Fibroblast of upper back skin (primary cell): ENCODE results near the gene DDX39B.
"Not testable (repeated sequence)": the region's sequence is repeated elsewhere in the genome, so short reads cannot be mapped to it uniquely, and the experiment has no call there.

Experiments
- DNase-seq: peaks from one replicate; pipeline ENCODE4 v3.0.0-alpha.2; 2013

The DDX39B gene

GRCh38 chr6:31541658-31542521, at the start of gene DDX39B:
Gene DDX39B (minus strand): TSS chr6:31542003. CDS start chr6:31540532, 1,471 bp downstream.
- DNase-seq, result peak; percentile 98

- DNase-seq, result not testable (repeated sequence)
These were observed 48.9 kb upstream of the DDX39B start for GRCh38 chr6:31590691-31591090.

- DNase-seq, result no peak
These were observed 47.3 kb upstream of the DDX39B start for GRCh38 chr6:31588871-31589650.

GRCh38 chr6:31587791-31588777, 46.3 kb upstream of the DDX39B start:
- no peak for DNase-seq

GRCh38 chr6:31586599-31587281, 44.9 kb upstream of the DDX39B start:
- no peak for DNase-seq

GRCh38 chr6:31586008-31586407, 44.2 kb upstream of the DDX39B start, which contains the start of gene LST1:
Gene LST1 (plus strand): TSS chr6:31586277. CDS start chr6:31587300, 1,023 bp downstream.
- DNase-seq, result no peak

- DNase-seq, result no peak
These were observed 43.7 kb upstream of the DDX39B start for GRCh38 chr6:31585491-31585890.

GRCh38 chr6:31582230-31582643, 40.4 kb upstream of the DDX39B start, which contains the start of gene LTB:
Gene LTB (minus strand): TSS chr6:31582424. CDS start chr6:31582417, 7 bp downstream.
- no peak for DNase-seq

- DNase-seq, result no peak
These were observed 39.8 kb upstream of the DDX39B start for GRCh38 chr6:31581434-31582229.

- peak; percentile 77 for DNase-seq
These were observed 39.1 kb upstream of the DDX39B start for GRCh38 chr6:31580807-31581433.

GRCh38 chr6:31580438-31580740, 38.6 kb upstream of the DDX39B start:
- DNase-seq, result no peak

- DNase-seq, result no peak
These were observed 38.0 kb upstream of the DDX39B start for GRCh38 chr6:31579546-31580437.

GRCh38 chr6:31579119-31579505, 37.3 kb upstream of the DDX39B start:
- no peak for DNase-seq

GRCh38 chr6:31578184-31579118, 36.6 kb upstream of the DDX39B start:
- no peak for DNase-seq

GRCh38 chr6:31577579-31577966, 35.8 kb upstream of the DDX39B start:
- no peak for DNase-seq

GRCh38 chr6:31576897-31577578, 35.2 kb upstream of the DDX39B start:
- DNase-seq, result no peak

GRCh38 chr6:31575952-31576685, 34.3 kb upstream of the DDX39B start:
- DNase-seq, result no peak
